Activated naive CD4-positive, alpha-beta T cell (primary cell): Measurements from ENCODE around the gene RPAP3.

ENCODE experiments used
- DNase-seq, 4 experiments: peaks; one replicate each; lab custom pipeline; 2025; lab: John Stamatoyannopoulos, UW

Gene RPAP3

DNA sequence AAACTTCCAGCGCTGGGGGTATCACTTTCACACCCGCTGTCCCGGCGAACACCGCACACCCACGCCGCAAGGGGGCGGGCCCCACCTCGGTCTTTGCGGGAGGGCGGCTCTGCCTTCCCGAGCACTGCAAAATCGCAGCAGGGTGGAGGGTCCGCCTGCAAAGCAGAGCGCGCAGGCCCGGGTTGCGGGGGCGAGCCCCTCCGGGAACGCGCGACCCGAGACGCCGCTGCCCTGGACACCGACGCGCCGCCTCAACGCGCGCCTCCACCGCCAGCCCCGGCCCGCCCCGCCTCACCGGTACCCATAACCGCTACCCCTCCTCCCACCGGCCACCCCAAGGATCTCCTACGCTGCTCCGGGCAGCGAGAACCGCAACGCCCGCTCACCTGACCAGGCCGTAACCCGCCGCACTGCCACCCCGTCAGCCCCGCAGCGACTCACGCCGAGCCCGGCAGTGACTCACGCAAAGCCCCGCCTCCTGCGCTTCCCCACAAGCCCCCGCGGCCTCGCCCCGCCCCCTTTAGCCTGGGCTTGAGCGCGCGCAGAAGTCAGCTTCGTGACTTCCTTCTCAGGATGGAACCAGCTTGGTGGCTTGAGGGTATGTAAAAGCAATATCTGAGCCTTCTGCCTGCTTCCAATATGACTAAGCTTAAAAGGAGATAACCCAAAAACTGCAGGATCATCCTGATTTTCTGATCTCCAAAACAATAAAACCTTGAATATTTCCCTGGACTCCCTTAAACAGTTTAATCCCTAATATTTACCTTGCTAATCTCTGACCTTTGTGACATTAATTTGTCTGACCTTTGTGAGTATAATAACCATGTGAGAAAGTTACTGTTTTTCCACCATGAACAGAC, at the start of gene RPAP3:
RPAP3 (minus strand) TSS at position 465 of the 860 bp plus-strand sequence. CDS start 3,190 bp downstream, outside the sequence.
- DNase-seq = peak; percentile 92 to 98 (median 94)

DNA sequence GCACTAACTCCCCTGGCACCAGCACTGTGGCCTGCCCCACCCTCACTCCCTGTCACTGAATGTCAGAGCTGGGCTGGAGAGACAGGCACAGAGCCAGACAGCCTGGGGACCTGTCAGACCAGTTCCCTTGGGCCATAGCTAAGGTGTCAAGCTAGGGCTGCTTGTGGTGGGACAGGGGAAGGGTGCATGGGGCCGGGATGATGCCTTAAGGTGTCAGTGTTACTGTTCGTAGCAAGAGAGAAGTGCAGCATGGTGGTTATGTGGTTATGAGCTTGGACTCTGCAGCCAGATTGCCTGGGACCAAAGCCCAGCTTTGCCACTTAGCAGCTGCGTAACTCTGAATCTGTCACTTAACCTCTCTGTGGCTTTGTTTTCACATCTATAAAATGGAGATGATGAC, 49.1 kb upstream of the RPAP3 start:
- DNase-seq = no peak

DNA sequence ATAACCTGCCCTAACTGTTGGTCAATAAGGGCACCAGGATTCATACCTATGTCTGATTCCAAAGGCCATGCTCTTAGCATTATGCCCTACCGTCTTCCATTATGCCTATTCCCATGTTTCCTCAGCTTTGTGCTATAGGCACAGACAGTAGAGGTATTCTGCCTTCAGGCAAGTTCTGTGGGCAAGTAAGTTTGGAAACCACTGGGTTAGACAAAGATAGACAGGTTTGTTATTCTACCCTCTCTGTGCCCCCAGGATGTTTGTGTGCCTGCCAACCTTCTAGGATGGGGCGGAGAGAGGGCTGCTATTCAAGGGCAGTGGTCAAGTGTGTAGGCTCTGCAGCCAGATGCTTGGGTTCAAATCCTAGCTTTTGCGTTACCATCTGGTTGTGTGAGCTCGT, 48.3 kb upstream of the RPAP3 start:
- no peak for DNase-seq

DNA sequence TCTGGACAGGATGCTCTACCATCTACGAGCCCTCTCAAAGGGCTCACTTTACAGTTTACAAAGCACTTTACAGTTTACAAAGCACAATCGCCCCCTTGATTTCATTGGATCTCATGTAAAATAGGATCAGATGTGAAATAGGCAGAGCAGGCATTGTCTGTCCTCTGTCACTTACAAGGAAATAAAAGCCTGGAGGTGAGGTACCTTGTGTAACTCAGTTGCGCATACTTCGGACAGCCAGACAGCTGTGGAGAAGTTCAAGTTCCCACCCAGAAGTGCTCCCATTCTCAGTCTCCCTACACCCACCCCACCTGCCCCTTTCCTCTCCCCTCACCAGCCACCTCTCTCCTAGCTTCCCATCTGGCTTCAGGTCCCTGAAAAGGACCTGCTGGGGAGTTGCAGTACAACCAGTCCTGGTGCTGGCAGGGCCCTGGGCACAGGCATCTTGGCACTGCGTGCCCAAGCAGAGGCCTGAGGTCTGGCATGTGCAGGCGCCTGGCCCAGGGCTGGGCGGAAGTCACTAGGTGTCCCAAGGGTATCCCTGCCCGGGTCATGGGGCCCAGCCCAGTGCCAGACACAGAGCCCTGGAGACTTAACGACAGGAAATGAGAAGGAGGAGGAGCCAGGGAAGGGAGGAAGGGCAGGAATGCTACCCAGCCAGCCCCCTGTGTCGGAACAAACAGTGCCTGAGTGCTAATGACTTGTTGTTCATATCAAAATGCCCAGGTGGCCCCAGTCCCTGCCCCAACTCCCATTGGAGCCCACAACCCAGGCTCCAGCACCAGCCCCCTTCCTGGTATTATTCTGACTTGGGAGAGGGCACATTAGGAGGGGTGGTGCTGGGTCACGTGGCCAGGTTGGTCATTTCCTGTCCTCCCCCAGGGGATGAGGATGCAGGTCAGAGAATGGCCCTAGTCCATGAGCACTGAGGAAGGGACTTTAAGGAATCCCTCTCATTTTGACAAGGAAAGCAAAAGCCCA, 47.5 kb upstream of the RPAP3 start:
- DNase-seq = no peak

GRCh38 chr12:47752552-47752951, 46.7 kb upstream of the RPAP3 start:
- DNase-seq = no peak

DNA sequence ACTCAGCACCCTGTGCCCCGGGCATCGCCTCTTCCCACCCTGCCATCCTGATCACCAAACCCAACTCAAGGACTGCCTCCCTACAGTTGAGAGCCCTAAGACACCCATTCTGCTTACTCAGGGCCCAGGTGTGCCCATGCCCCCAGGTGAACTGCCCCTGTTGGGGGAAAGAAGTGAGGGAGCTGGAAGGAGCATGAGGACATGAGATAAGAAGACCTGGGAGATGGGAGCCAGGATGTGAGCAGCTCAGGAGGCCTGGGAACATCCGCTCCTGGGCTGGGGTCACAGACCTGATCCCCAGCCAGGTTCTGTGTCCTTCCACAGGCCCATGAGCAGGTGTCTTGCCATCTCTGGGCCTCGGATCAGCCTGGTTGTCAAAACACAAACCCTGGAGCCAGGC, 46.3 kb upstream of the RPAP3 start:
- no peak for DNase-seq

DNA sequence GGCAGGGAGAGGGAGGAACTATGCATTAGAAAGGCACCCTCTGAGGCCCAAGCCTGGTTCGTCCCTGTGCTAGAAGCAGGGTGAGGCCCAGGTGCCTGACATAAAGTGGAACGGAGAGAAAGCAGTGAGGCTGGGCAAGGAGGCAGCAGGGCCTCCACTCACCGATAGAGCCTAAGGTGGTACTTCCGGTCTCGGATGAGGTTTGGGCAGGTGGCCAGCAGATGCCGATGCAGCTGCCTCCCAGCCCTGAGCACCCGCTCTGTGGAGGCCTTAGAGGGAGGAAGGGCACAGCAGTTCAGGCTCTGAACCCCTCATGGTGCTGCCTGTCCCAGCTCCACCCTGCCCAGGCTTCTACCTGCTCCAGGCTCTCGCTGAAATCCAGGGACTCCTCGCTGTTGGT, 45.7 kb upstream of the RPAP3 start:
- no peak for DNase-seq

DNA sequence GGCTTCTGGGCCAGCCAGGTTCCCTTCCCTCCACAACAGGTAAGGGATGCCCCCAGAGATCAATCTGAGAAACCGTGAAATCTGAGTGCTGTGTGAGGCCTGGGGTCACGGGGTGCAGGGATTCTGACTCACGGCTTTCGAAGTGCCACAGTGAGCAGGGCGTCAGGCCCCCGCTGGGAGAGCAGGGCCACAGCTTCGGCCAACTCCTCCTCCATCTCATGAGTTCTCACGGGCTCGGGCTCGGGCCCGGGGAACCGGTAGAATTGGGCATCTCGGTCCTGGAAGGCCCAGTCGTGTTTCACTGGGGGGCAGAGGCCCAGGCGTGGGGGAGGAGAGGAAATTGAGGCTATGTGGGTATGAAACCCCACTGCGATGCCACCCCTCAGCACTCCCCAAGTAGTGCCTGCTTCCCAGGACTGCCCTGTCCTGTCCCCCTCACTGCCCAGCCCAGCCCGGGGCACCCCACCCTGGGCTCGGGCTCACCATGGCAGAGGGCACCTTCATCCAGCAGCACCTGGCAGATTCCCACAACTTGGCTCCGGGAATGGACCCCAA, 45.2 kb upstream of the RPAP3 start:
- DNase-seq = no peak

GRCh38 chr12:47750229-47750798, 44.5 kb upstream of the RPAP3 start:
- no peak for DNase-seq

DNA sequence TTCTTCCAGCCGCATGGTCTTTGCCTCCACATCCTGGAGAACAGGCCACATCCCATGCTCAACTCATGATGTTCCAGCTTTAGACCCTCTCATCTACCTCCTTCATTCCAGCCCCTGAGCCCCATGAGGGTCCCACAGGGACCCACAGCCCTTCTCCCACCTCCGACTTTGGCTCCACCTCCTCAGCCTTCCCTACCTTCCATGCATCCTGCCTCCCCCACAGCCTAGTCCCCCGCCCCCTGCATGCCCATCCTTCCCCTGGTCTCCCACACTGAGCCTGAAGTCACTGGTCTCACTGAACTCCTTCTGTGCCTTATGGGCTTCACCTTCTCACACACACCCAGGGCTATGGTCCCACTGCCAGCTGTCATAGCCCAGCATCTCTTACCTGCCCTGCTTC, 43.1 kb upstream of the RPAP3 start:
- DNase-seq = no peak

DNA sequence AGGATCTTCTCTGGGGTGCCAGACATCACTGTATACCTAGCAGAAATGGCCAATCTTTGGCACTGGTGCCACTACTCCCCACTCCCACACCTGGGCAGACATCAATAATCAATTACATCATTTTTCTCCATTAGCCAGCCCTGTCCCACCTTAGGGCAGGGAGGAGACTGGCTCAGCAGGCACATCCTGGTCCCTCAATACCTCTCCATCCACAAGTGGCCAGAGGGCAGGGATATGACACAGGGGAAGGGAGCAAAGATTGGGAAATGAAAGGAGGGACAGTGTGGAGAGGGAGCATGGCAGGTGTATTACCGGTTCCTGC, 42.6 kb upstream of the RPAP3 start:
- DNase-seq = no peak

- DNase-seq = no peak
These were observed 42.0 kb upstream of the RPAP3 start for GRCh38 chr12:47747596-47748506.

DNA sequence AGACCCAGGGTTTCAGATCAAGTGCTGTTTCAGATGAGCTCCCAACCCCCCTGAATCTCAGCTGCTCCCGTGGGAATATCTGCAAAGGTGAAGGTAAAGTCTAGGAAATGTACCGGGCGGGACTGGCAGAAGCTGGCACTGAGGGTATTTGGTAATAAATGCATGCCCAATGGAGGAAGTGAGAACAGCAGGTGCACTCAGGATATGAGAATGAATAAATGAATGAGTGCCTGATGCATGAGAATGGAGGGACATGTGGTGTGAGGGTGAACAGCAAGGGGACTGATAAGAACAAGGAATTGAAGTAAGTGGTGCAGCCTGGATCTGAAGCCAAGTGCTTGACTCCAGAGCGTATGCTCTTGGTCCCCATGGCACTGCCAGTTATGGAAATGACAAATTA, 41.3 kb upstream of the RPAP3 start:
- DNase-seq = no peak

DNA sequence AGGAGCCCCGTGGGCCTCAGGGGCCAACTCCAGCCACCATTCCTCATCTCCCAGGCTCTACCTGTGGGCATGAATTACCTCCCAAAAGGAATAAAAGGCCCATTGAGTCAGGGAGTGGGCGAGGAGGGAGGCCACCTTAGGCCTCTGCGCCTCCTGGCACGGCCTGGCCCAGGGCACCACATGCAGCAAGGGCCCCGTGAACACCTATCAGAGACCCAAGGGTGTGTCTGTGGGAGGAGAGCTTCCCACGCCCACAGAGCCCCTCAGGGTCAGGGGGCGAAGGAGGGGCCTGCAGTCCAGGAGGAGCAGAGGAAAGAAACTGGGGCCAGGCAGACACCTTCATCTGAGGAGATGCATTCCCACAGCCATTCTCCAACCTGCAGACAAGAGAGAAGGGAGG, 40.7 kb upstream of the RPAP3 start:
- DNase-seq = no peak

DNA sequence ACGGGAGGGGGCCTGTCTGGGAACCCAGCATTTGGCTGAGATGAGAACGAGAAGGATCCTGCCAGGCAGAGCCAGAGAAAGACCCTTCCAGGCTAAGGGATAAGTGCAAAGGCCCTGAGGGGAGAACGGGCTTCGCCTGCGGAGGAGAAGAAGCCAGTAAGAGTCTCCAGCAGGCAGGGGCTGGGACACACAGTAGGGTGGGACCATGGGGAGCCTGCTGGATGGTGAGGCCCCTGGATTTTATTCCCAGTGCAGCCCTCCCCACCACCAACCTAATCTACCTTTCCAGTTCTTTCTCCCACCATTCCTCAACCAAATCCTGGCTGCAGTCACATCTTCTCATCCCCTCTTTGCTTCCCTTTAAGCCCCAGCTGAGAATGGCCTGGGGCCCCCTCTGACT, 40.2 kb upstream of the RPAP3 start:
- DNase-seq = no peak

DNA sequence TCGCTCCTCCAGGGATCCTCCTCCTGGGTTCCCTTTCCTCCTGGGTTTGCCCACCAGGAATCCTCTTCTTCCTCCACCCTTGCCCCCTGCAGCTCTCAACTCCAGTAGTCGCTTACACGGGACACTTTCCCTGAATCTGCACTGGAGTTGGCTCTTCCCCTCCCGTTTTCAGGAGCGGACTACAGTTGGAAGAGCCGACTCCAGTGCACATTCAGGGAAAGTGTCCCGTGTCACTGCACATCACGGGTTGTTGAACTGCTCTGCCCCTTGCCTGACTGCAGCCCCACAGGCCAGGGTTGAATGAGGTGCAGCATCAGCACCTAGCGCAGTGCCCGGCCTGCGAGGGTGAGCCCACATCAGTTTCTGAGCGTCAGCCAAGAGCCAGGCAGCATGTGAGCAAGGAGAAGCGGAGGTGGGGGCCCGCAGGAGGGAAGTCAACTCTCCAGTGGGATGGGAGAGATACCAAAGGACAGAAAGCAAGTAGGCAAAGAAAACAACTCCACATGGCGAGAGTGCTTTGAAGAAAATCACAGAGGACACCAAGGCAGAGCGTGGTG, 39.7 kb upstream of the RPAP3 start:
- DNase-seq = no peak

DNA sequence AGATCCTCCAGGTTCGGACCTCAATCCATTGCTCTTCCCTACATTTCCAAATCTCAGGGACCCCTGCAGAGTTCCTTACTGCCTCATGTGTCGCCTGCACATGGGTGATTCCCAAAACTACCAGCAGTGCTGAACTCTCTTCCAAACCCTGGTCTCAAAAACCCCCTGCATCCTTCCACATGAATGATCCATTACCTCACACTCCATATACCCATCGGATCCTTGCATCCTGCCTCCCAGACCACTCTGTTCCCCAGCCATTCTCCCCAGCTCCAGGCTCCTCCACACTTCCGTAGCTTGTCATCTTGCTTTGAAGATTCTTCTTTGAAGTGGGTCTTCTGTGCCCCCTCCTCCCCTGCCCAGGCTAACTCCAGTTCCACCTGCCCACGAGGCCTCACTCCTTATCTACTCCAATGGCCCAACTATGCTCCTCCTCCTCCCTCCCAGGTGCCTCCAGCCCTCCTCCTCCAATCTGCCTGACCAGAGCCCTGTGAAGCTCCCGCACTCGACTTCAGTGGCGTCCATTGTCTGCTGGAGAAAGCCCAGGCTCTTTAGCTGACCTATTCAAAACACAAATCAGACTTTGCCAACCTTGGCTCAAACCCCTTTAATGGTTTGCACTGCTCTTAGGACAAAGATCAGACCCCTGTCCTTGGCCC, 39.1 kb upstream of the RPAP3 start:
- DNase-seq = no peak

- DNase-seq = peak in 3 of 4 experiments; percentile 29 to 61 (median 35)
These were observed 38.3 kb upstream of the RPAP3 start for GRCh38 chr12:47744005-47744651.

- no peak for DNase-seq
These were observed 37.6 kb upstream of the RPAP3 start for GRCh38 chr12:47743311-47743860.
